Neuronal stem cell (in vitro differentiated cells): ENCODE measurements around the gene UBE3D.

ENCODE experiments used
- DNase-seq: peaks from one replicate; pipeline ENCODE4 v3.0.0-alpha.2; 2013; ENCODE audit warnings: low spot score
- H2AFZ ChIP-seq: one replicate; pipeline ENCODE4 v1.6.1; 2013; ENCODE audit warnings: mild to moderate bottlenecking, low read length, inconsistent platforms
- H2AK5ac ChIP-seq: 2 replicates; pipeline ENCODE4 v1.6.1; 2013; ENCODE audit warnings: low read depth, mild to moderate bottlenecking, inconsistent platforms, low read length, moderate library complexity, mixed read lengths
- H2BK120ac ChIP-seq: 2 replicates; pipeline ENCODE4 v1.6.1; 2013; ENCODE audit warnings: low read depth, mild to moderate bottlenecking, inconsistent platforms, low read length, moderate library complexity, mixed read lengths
- H2BK12ac ChIP-seq: one replicate; pipeline ENCODE4 v1.6.1; 2013; ENCODE audit warnings: low read length, inconsistent platforms
- H2BK15ac ChIP-seq: 2 replicates; pipeline ENCODE4 v1.6.1; 2013; ENCODE audit warnings: mild to moderate bottlenecking, low read length, inconsistent platforms, mixed read lengths
- H2BK5ac ChIP-seq: one replicate; pipeline ENCODE4 v1.6.1; 2013; ENCODE audit warnings: inconsistent platforms, mild to moderate bottlenecking, low read length, moderate library complexity
- H3K14ac ChIP-seq: one replicate; pipeline ENCODE4 v1.6.1; 2013; ENCODE audit warnings: low read length, inconsistent platforms
- H3K18ac ChIP-seq: 2 replicates; pipeline ENCODE4 v1.6.1; 2013; ENCODE audit warnings: low read length, inconsistent platforms
- H3K23ac ChIP-seq: 2 replicates; pipeline ENCODE4 v1.6.1; 2013; ENCODE audit warnings: low read depth, mild to moderate bottlenecking, mixed read lengths, low read length, inconsistent platforms; ENCODE audit not compliant: poor library complexity
- H3K27ac ChIP-seq: replicated peaks from 3 replicates; pipeline ENCODE4 v1.5.1; 2013; ENCODE audit warnings: low read length, inconsistent platforms
- H3K27me3 ChIP-seq, 3 experiments: 2 replicates each; pipeline ENCODE4 v1.6.1; 2013; ENCODE audit warnings: low read length in 3 of 3, mild to moderate bottlenecking in 2 of 3, inconsistent platforms in 1 of 3, low read depth in 1 of 3, mixed read lengths in 1 of 3, moderate library complexity in 1 of 3; ENCODE audit not compliant: control insufficient read depth in 3 of 3, insufficient read depth in 3 of 3
- H3K36me3 ChIP-seq, 2 donors: replicated peaks in 1 of 2; 2 replicates each; pipeline ENCODE4 v1.6.1; 2013; ENCODE audit warnings: low read length in 2 of 2; ENCODE audit not compliant: control insufficient read depth in 2 of 2, insufficient read depth in 2 of 2
- H3K4ac ChIP-seq: 2 replicates; pipeline ENCODE4 v1.6.1; 2013; ENCODE audit warnings: inconsistent platforms, mild to moderate bottlenecking, low read length, moderate library complexity
- H3K4me1 ChIP-seq, 2 donors: 1 replicate in 1 of 2; 2 replicates in 1 of 2; pipeline ENCODE4 v1.6.1; 2013; ENCODE audit warnings: low read length in 2 of 2, low read depth in 1 of 2; ENCODE audit not compliant: control insufficient read depth in 2 of 2, insufficient read depth in 1 of 2
- H3K4me2 ChIP-seq: one replicate; pipeline ENCODE4 v1.6.1; 2013; ENCODE audit warnings: mild to moderate bottlenecking, low read length, inconsistent platforms; ENCODE audit not compliant: insufficient read depth, poor library complexity, severe bottlenecking
- H3K4me3 ChIP-seq, 2 donors: 2 replicates each; pipeline ENCODE4 v1.5.1; 2013; ENCODE audit warnings: low read length in 2 of 2, mild to moderate bottlenecking in 2 of 2, inconsistent platforms in 1 of 2, moderate library complexity in 1 of 2
- H3K79me1 ChIP-seq: one replicate; pipeline ENCODE4 v1.6.1; 2013; ENCODE audit warnings: low read depth, mild to moderate bottlenecking, inconsistent platforms, low read length, moderate library complexity
- H3K9ac ChIP-seq: one replicate; pipeline ENCODE4 v1.6.1; 2013; ENCODE audit warnings: mild to moderate bottlenecking, low read depth, low read length, inconsistent platforms; ENCODE audit not compliant: poor library complexity
- H3K9me3 ChIP-seq, 2 donors: replicated peaks in 1 of 2; 2 replicates each; pipeline versions ENCODE3 to v1.6.1; 2013; ENCODE audit warnings: low read length in 2 of 2, mild to moderate bottlenecking in 2 of 2, inconsistent platforms in 1 of 2, low read depth in 1 of 2, mixed read lengths in 1 of 2, moderate library complexity in 1 of 2; ENCODE audit not compliant: control insufficient read depth in 2 of 2, insufficient read depth in 1 of 2
- H4K8ac ChIP-seq: one replicate; pipeline ENCODE4 v1.6.1; 2013; ENCODE audit warnings: low read depth, mild to moderate bottlenecking, inconsistent platforms, low read length, moderate library complexity
- H4K91ac ChIP-seq: one replicate; pipeline ENCODE4 v1.6.1; 2013; ENCODE audit warnings: low read length, low read depth, mild to moderate bottlenecking, inconsistent platforms; ENCODE audit not compliant: poor library complexity
- WGBS, 2 donors: extraction: QIAGEN DNeasy Blood & Tissue Kit; methylation state at CpG; one replicate each; pipeline ENCODE4 v1.1.7; 2013; ENCODE audit warnings: missing lambda C conversion rate in 2 of 2, mixed read lengths in 1 of 2; ENCODE audit not compliant: insufficient read length in 2 of 2, insufficient replicate concordance in 1 of 2; ENCODE audit errors: extremely low coverage in 2 of 2; 5-methylcytosine and 5-hydroxymethylcytosine counted together

UBE3D gene

DNA sequence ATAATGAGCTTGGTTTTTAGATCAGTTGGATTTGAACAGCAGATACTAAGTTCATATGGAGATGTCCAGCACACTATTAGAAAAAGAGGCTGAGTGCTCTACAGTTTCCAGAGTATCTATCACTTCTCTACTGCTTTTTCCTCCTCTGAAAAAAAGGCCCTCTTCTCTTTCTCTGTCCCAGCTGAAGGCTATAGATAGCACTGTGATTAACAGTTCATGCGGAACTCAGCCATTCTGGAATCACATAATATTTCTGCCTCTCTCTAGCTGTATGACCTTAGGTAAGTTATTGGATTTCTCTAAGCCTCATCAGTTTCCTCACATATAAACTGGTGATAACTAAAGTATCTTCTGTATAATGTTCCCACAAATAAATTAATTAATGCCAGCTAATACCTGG is 184.1 kb downstream of the UBE3D start:
- Histone ChIP-seq H2BK12ac (no peak overlapping the region), H2BK5ac (no peak overlapping the region), H3K27me3 (no peaks in the 10 kb centered on the region), H3K9ac (no peak overlapping the region), H2AFZ (no peak overlapping the region), H3K4me1 (peaks cover 0 to 2% of the 10 kb centered on the region in 2 donors), H2BK15ac (no peak overlapping the region), H3K4ac (no peak overlapping the region), H2AK5ac (no peak overlapping the region), H4K91ac (no peak overlapping the region), H3K4me2 (no peak overlapping the region), H3K27ac (no peak overlapping the region), H3K18ac (no peak overlapping the region), H3K36me3 (no peaks in the 10 kb centered on the region), H3K79me1 (no peaks in the 10 kb centered on the region), H4K8ac (no peak overlapping the region), H3K4me3 (no peak overlapping the region), H3K9me3 (no peaks in the 10 kb centered on the region), H3K23ac (no peak overlapping the region), H2BK120ac (no peak overlapping the region), H3K14ac (no peak overlapping the region)
- no CpG with 5 or more reads among the region's 1 CpG for WGBS, 2 donors
- DNase-seq: no peak

DNA sequence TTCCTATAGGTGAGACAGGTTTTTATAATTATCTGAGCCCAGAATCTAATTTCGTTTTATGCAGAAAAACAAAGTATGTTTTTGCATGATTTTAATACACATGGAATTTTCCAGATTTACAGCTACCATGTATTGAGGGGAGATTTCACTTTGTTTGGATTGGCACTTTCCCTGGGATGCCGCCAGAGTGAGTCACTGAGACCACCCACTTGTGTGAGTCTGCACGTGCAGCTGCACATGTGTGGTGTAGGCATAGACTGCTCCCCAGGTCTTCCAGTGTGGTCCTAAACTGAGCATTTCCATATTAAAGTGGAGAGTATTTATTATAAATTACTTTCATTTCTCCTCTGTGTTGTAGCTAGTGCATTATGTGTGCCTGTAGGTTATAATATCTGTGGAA is 186.8 kb downstream of the UBE3D start:
- DNase-seq: no peak

DNA sequence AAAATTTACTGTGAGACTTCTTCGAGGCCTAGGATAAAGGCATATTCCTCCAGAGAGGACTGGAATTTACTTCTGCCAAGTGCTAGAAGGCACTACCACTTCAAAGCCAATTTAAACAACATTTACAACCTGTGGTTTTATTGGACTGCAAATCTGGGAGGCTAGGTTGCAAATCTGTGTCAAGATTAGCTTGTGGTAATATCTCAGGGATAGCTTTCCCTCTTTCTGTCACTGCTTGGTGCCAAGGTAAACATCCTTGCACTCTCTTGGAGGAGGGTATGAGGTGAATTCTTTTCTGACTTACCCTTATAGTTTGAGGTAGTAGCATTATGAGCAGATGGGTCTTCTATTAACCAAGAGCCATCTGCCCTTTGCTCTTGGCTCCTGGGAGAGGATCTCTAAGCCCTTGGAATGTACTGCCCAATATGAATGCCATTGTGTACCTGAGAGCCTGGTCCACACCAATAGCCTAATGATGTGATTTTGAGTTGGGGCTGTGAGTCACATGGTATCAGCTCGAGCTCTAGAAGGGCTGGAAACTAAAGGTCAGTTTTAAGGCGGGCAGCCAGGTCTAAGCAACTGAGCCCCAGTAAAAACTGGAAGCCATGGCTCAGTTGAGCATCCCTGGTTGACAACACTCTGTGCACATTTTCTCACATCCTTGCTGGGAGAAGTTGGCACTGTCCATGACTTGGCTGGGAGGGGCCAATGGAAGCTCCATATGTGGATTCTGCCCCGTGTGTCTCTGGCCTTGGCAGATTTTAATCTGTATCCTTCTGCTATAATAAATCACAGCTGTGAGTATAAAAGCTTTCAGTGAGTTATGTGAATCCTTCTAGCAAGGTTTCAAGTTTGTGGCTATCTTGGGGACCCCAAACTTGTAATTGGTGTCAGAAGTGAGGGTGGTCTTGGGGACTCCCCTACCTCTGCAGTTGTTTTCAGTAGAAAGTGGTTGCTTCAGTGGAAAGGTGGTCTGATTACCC is 188.1 kb downstream of the UBE3D start:
- Histone ChIP-seq H3K9ac (no peak overlapping the region), H3K14ac (no peak overlapping the region), H3K9me3 (no peaks in the 10 kb centered on the region), H3K23ac (no peak overlapping the region), H4K91ac (no peak overlapping the region), H2BK15ac (no peak overlapping the region), H2AK5ac (no peak overlapping the region), H3K18ac (no peak overlapping the region), H3K27ac (no peak overlapping the region), H3K4me3 (no peak overlapping the region), H3K36me3 (no peaks in the 10 kb centered on the region), H2BK12ac (no peak overlapping the region), H3K4me2 (no peak overlapping the region), H3K79me1 (no peaks in the 10 kb centered on the region), H3K4me1 (peaks cover 0 to 2% of the 10 kb centered on the region in 2 donors), H4K8ac (no peak overlapping the region), H2BK5ac (no peak overlapping the region), H2BK120ac (no peak overlapping the region), H2AFZ (no peak overlapping the region), H3K27me3 (no peaks in the 10 kb centered on the region), H3K4ac (no peak overlapping the region)
- no CpG with 5 or more reads among the region's 4 CpGs for WGBS, 2 donors
- no peak for DNase-seq

More for the DNA sequence above, 186.8 kb downstream of the UBE3D start:
- Histone ChIP-seq H2BK5ac (no peak overlapping the region), H3K4me2 (no peak overlapping the region), H3K18ac (no peak overlapping the region), H4K91ac (no peak overlapping the region), H3K4me1 (peaks cover 0 to 2% of the 10 kb centered on the region in 2 donors), H2BK12ac (no peak overlapping the region), H3K9me3 (no peaks in the 10 kb centered on the region), H3K27me3 (no peaks in the 10 kb centered on the region), H2BK15ac (no peak overlapping the region), H2BK120ac (no peak overlapping the region), H2AFZ (no peak overlapping the region), H4K8ac (no peak overlapping the region), H3K14ac (no peak overlapping the region), H3K4me3 (no peak overlapping the region), H3K79me1 (no peaks in the 10 kb centered on the region), H2AK5ac (no peak overlapping the region), H3K27ac (no peak overlapping the region), H3K23ac (no peak overlapping the region), H3K4ac (no peak overlapping the region), H3K36me3 (no peaks in the 10 kb centered on the region), H3K9ac (no peak overlapping the region)
- no CpG with 5 or more reads among the region's 3 CpGs for WGBS, 2 donors

DNA sequence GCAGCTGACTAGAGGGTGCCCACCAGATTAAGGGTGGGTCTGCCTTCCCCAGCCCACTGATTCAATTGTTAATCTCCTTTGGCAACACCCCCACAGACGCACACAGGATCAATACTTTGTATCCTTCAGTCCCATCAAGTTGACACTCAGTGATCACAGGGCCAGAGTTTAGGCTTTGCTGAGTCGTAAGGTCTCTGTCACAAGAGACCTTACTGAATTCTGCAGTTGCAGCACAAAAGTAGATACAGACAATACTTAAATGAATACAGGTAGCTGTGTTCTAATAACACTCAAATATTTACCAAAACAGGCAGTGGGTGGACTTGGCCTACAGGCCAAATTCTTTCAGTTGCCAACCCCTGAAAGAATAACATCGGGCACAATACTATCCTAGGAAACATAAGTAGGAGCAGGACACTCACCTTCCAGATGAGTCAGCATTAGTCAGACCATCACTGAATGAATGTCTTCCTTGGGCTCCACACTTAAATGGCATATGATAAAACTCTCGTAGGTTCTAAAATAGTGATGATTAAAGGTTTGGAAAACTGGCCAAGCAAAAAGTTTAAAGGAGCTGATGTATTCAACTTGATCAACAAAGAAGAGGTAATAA is 190.0 kb downstream of the UBE3D start:
- DNase-seq: no peak
- WGBS, 2 donors: no CpG with 5 or more reads among the region's 4 CpGs
- no peak overlapping the region for H3K27ac ChIP-seq

More for the DNA sequence above, 190.0 kb downstream of the UBE3D start:
- H2AFZ ChIP-seq: no peak overlapping the region
- no peak overlapping the region for H3K9ac ChIP-seq
- H2BK15ac ChIP-seq: no peak overlapping the region
- no peak overlapping the region for H3K14ac ChIP-seq
- no peak overlapping the region for H2AK5ac ChIP-seq
- H2BK5ac ChIP-seq: no peak overlapping the region
- no peak overlapping the region for H3K4me2 ChIP-seq
- no peaks in the 10 kb centered on the region for H3K27me3 ChIP-seq
- peaks cover 0 to 2% of the 10 kb centered on the region in 2 donors for H3K4me1 ChIP-seq
- no peaks in the 10 kb centered on the region for H3K79me1 ChIP-seq
- no peak overlapping the region for H3K4me3 ChIP-seq
- H3K23ac ChIP-seq: no peak overlapping the region
- no peak overlapping the region for H4K91ac ChIP-seq
- H3K4ac ChIP-seq: no peak overlapping the region
- no peaks in the 10 kb centered on the region for H3K36me3 ChIP-seq
- H3K9me3 ChIP-seq: no peaks in the 10 kb centered on the region
- H3K18ac ChIP-seq: no peak overlapping the region
- no peak overlapping the region for H2BK12ac ChIP-seq
- no peak overlapping the region for H4K8ac ChIP-seq
- H2BK120ac ChIP-seq: no peak overlapping the region
